GM23338 (cell line): ENCODE data around the gene AGAP1. TPM values are rescaled to one million over a fixed set of nuclear protein-coding genes. Genes with fewer than 3 reads are reported as not detected.

Experiments
- ATAC-seq: fragments of 200-7000 bp; cut with Tn5 transposase; 3 replicates; pipeline ENCODE4 v1.9.1; 2020
- DNase-seq: peaks from one replicate; pipeline ENCODE4 v3.0.0-alpha.2; 2015; ENCODE audit warnings: low spot score
- H2AFZ ChIP-seq: fragments of 200-600 bp; sonication (generic); 2 replicates; pipeline ENCODE4 v1.8.0; 2016; ENCODE audit warnings: antibody characterized with exemption, mild to moderate bottlenecking, moderate library complexity
- H3F3A ChIP-seq: fragments of 200-600 bp; sonication (generic); replicated peaks from 2 replicates; pipeline ENCODE4 v1.8.0; 2017; ENCODE audit warnings: antibody characterized with exemption, mixed run types, low read depth
- H3K27ac ChIP-seq: fragments of 200-600 bp; sonication (generic); 2 replicates; pipeline ENCODE4 v1.6.1; 2016; ENCODE audit warnings: low read depth
- H3K27me3 ChIP-seq: fragments of 200-600 bp; sonication (generic); 2 replicates; pipeline ENCODE4 v1.8.0; 2016; ENCODE audit warnings: mild to moderate bottlenecking, mixed run types, moderate library complexity; ENCODE audit not compliant: insufficient read depth
- H3K36me3 ChIP-seq: fragments of 200-600 bp; sonication (generic); 2 replicates; pipeline ENCODE4 v1.8.0; 2016; ENCODE audit warnings: mild to moderate bottlenecking; ENCODE audit not compliant: insufficient read depth
- H3K4me1 ChIP-seq: fragments of 200-600 bp; sonication (generic); 2 replicates; pipeline ENCODE4 v1.8.0; 2016; ENCODE audit warnings: mild to moderate bottlenecking, moderate library complexity; ENCODE audit not compliant: insufficient read depth
- H3K4me2 ChIP-seq: fragments of 200-600 bp; sonication (generic); 2 replicates; pipeline ENCODE4 v1.7.1; 2017; ENCODE audit warnings: mixed run types
- H3K4me3 ChIP-seq: fragments of 200-600 bp; sonication (generic); 2 replicates; pipeline ENCODE4 v1.6.1; 2016; ENCODE audit warnings: mixed run types
- H3K79me2 ChIP-seq: fragments of 200-600 bp; sonication (generic); replicated peaks from 2 replicates; pipeline ENCODE4 v1.8.0; 2017; ENCODE audit warnings: mild to moderate bottlenecking; ENCODE audit not compliant: insufficient read depth
- H3K9me2 ChIP-seq: fragments of 200-600 bp; sonication (generic); 2 replicates; pipeline ENCODE4 v1.8.0; 2017; ENCODE audit not compliant: insufficient read depth
- H4K20me1 ChIP-seq: fragments of 200-600 bp; sonication (generic); replicated peaks from 2 replicates; pipeline ENCODE4 v1.8.0; 2017; ENCODE audit warnings: mild to moderate bottlenecking; ENCODE audit not compliant: insufficient read depth
- H3K27ac Mint-ChIP-seq: 2 replicates; pipeline ENCODE4 v1.8.0; 2020; ENCODE audit warnings: inconsistent platforms, mild to moderate bottlenecking, moderate library complexity, mixed read lengths
- H3K27me3 Mint-ChIP-seq: 3 replicates; pipeline ENCODE4 v1.8.0; 2022; ENCODE audit warnings: low read depth, mild to moderate bottlenecking, moderate library complexity, mixed read lengths, inconsistent platforms; ENCODE audit not compliant: insufficient read depth, poor library complexity
- H3K36me3 Mint-ChIP-seq: 3 replicates; pipeline ENCODE4 v1.8.0; 2021; ENCODE audit warnings: low read depth, mild to moderate bottlenecking, inconsistent platforms, moderate library complexity, mixed read lengths
- H3K4me1 Mint-ChIP-seq: 3 replicates; pipeline ENCODE4 v1.8.0; 2020; ENCODE audit warnings: mild to moderate bottlenecking, inconsistent platforms, mixed read lengths
- H3K4me3 Mint-ChIP-seq: 3 replicates; pipeline ENCODE4 v1.8.0; 2021; ENCODE audit warnings: moderate library complexity, mild to moderate bottlenecking, inconsistent platforms, mixed read lengths
- H3K9me3 Mint-ChIP-seq: 3 replicates; pipeline ENCODE4 v1.8.0; 2020; ENCODE audit warnings: moderate library complexity, mild to moderate bottlenecking, inconsistent platforms, mixed read lengths
- CREB1 ChIP-seq: fragments of 250-450 bp; sonication (Bioruptor Pico); IDR thresholded peaks from 2 replicates; pipeline ENCODE4 v1.5.0; 2020; ENCODE audit warnings: low read depth, mild to moderate bottlenecking, moderate library complexity
- CTCF ChIP-seq, 2 experiments: fragments of 200-600 bp in 1 of 2; sonication (generic) in 1 of 2; conservative IDR thresholded peaks; 2 replicates each; pipeline versions ENCODE4 v1.5.1 to v1.6.1; 2016 to 2017; ENCODE audit warnings: antibody characterized with exemption in 2 of 2, low read depth in 2 of 2, mild to moderate bottlenecking in 2 of 2, moderate library complexity in 1 of 2
- EZH2 ChIP-seq: fragments of 200-600 bp; sonication (generic); IDR thresholded peaks from one replicate; pipeline ENCODE4 v1.8.0; 2017; ENCODE audit warnings: antibody characterized with exemption, mild to moderate bottlenecking, low read depth; ENCODE audit not compliant: unreplicated experiment
- EZH2phosphoT487 ChIP-seq: fragments of 200-600 bp; sonication (generic); IDR thresholded peaks from one replicate; pipeline ENCODE4 v1.8.1; 2018; ENCODE audit warnings: antibody characterized with exemption; ENCODE audit not compliant: unreplicated experiment
- JUNB ChIP-seq: IDR thresholded peaks from one replicate; pipeline ENCODE4 v1.6.1; 2016; ENCODE audit warnings: antibody characterized with exemption; ENCODE audit not compliant: unreplicated experiment
- NANOG ChIP-seq: IDR thresholded peaks from 2 replicates; pipeline ENCODE4 v1.6.1; 2016; ENCODE audit warnings: antibody characterized with exemption, borderline replicate concordance
- STAT1 ChIP-seq: IDR thresholded peaks from one replicate; pipeline ENCODE4 v1.6.1; 2016; ENCODE audit warnings: antibody characterized with exemption; ENCODE audit not compliant: unreplicated experiment
- ZNF114 ChIP-seq: fragments of 250-450 bp; sonication (Bioruptor Pico); IDR thresholded peaks from 2 replicates; pipeline ENCODE4 v1.5.0; 2020; ENCODE audit warnings: mild to moderate bottlenecking, moderate library complexity
- polyA plus RNA-seq: library from polyadenylated mRNA; unstranded; fragments of >200 nt; fragmentation: Nextera tagmentation; extraction: Ambion mirVana; gene quantifications from 2 replicates; pipeline ENCODE4 v1.2.1, GENCODE V29; 2016
- total RNA-seq: library from RNA; depleted of rRNA; stranded (reverse); fragments of >200 nt; shearing (Covaris generic); gene quantifications from 2 replicates; pipeline ENCODE4 v1.2.3, GENCODE V29; 2014
- TF ChIP-seq, protein P1 (sequence below): IDR thresholded peaks from one replicate; pipeline ENCODE4 v1.6.1; 2018; ENCODE audit warnings: antibody characterized with exemption; ENCODE audit not compliant: unreplicated experiment

The AGAP1 gene
- total and polyA plus RNA-seq, 2 experiments from 2014 or later = 13.3 to 27.9 TPM

DNA sequence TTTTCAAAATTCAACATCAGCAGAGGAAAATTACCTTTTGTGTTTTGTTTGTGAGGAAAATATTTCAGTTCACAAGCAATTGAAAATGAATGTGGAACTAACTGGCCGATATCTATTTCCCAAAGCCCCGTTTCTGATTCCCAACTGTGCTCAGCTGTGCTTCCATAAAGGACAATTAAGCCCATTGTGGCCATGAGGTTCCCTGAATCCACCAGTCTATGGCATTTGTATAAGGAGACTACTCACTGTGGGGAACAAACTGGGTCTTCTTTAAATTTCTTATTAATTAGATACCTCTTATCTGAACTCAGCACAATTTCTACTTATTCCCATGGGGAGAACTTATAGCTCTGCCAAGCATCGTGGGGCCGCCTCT is 31.4 kb upstream of the AGAP1 start:
- H3K4me3 Mint-ChIP-seq = no peak overlapping the region
- no peaks in the 10 kb centered on the region for H4K20me1 ChIP-seq
- H3K4me1 Mint-ChIP-seq = no peaks in the 10 kb centered on the region
- no peaks in the 10 kb centered on the region for H3F3A ChIP-seq
- no peak overlapping the region for H3K4me3 ChIP-seq
- no peaks in the 10 kb centered on the region for H3K36me3 ChIP-seq
- no peaks in the 10 kb centered on the region for H3K36me3 Mint-ChIP-seq
- TF ChIP-seq NANOG = no peak
- no peak for TF ChIP-seq CTCF (conservative IDR thresholded peaks at IDR 0.05; ENCODE audit: low read depth in 2 of 2)
- H3K27me3 ChIP-seq = no peaks in the 10 kb centered on the region
- no peak overlapping the region for H3K27ac ChIP-seq
- H3K9me3 Mint-ChIP-seq = no peaks in the 10 kb centered on the region
- no peaks in the 10 kb centered on the region; the same call in 1 of the 2 replicates for H3K9me2 ChIP-seq
- ATAC-seq (no peak), DNase-seq (no peak)
- H3K27ac Mint-ChIP-seq = no peak overlapping the region
- no peak overlapping the region for H3K4me2 ChIP-seq
- H3K79me2 ChIP-seq = no peaks in the 10 kb centered on the region
- no peaks in the 10 kb centered on the region for H3K4me1 ChIP-seq
- peaks cover 6% of the 10 kb centered on the region for H3K27me3 Mint-ChIP-seq
- H2AFZ ChIP-seq = no peak overlapping the region

DNA sequence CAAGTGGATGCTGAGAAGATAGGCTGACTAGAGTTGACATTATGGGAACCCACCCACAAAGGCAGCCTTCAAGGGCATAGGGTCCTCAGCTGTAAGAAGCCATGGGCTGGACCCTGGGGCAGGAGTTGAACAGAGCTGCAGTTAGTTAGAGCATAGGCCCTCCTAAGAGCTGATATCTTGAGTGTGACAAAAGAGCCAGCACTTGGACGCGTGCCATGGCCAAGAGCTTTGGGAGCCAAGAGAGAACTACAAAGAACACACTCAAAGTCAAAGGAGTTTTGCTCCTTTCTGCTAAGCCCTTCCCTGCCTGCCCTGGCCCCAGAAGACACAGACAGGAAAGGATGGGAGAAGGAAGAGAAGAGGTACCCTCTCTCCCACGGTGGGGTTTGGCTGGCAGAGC is 29.9 kb upstream of the AGAP1 start:
- Histone ChIP-seq H4K20me1 (no peaks in the 10 kb centered on the region), H3K36me3 (no peaks in the 10 kb centered on the region), H3K4me2 (no peak overlapping the region), H3K27ac (no peak overlapping the region), H3K79me2 (no peaks in the 10 kb centered on the region), H3K4me3 (no peak overlapping the region), H3K4me1 (no peaks in the 10 kb centered on the region), H3K9me2 (no peaks in the 10 kb centered on the region; the same call in 1 of the 2 replicates), H3F3A (no peaks in the 10 kb centered on the region), H2AFZ (no peak overlapping the region), H3K27me3 (no peaks in the 10 kb centered on the region)
- H3K9me3 Mint-ChIP-seq = no peaks in the 10 kb centered on the region
- ATAC-seq (no peak), DNase-seq (no peak)
- no peak overlapping the region for H3K27ac Mint-ChIP-seq
- no peaks in the 10 kb centered on the region for H3K36me3 Mint-ChIP-seq
- H3K4me1 Mint-ChIP-seq = peaks cover 4% of the 10 kb centered on the region; the same call in 2 of the 3 replicates
- peaks cover 6% of the 10 kb centered on the region for H3K27me3 Mint-ChIP-seq
- H3K4me3 Mint-ChIP-seq = no peak overlapping the region
- TF ChIP-seq ZNF114 (CRISPR knock-in tag) = no peak
- TF ChIP-seq NANOG = no peak
- TF ChIP-seq, protein P1, sequence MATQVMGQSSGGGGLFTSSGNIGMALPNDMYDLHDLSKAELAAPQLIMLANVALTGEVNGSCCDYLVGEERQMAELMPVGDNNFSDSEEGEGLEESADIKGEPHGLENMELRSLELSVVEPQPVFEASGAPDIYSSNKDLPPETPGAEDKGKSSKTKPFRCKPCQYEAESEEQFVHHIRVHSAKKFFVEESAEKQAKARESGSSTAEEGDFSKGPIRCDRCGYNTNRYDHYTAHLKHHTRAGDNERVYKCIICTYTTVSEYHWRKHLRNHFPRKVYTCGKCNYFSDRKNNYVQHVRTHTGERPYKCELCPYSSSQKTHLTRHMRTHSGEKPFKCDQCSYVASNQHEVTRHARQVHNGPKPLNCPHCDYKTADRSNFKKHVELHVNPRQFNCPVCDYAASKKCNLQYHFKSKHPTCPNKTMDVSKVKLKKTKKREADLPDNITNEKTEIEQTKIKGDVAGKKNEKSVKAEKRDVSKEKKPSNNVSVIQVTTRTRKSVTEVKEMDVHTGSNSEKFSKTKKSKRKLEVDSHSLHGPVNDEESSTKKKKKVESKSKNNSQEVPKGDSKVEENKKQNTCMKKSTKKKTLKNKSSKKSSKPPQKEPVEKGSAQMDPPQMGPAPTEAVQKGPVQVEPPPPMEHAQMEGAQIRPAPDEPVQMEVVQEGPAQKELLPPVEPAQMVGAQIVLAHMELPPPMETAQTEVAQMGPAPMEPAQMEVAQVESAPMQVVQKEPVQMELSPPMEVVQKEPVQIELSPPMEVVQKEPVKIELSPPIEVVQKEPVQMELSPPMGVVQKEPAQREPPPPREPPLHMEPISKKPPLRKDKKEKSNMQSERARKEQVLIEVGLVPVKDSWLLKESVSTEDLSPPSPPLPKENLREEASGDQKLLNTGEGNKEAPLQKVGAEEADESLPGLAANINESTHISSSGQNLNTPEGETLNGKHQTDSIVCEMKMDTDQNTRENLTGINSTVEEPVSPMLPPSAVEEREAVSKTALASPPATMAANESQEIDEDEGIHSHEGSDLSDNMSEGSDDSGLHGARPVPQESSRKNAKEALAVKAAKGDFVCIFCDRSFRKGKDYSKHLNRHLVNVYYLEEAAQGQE = no peak

DNA sequence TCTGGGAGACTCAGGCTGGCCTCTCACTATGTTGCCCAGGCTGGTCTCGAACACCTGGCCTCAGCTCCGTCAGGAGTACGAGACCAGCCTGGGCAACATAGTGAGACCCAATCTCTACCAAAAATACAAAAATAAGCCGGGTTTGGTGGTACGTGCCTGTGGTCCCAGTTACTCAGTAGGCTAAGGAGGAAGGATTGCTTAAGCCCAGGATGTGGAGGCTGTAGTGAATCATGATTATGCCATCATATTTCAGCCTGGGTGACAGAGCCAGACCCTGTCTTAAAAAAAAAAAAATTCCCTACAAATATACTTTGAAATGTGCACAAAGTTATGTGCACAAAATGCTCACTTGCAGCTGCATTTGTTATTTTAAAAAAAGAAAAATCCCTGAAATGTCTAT is 26.3 kb upstream of the AGAP1 start:
- Histone ChIP-seq H2AFZ (no peak overlapping the region), H3K4me3 (no peak overlapping the region), H3K4me2 (no peak overlapping the region), H3K27me3 (no peaks in the 10 kb centered on the region), H4K20me1 (no peaks in the 10 kb centered on the region), H3K79me2 (no peaks in the 10 kb centered on the region), H3F3A (no peaks in the 10 kb centered on the region), H3K27ac (no peak overlapping the region), H3K36me3 (no peaks in the 10 kb centered on the region), H3K9me2 (no peaks in the 10 kb centered on the region; the same call in 1 of the 2 replicates), H3K4me1 (no peaks in the 10 kb centered on the region)
- Mint-ChIP-seq H3K4me1 (peaks cover 11% of the 10 kb centered on the region; the same call in 2 of the 3 replicates), H3K27me3 (peaks cover 8% of the 10 kb centered on the region), H3K4me3 (no peak overlapping the region), H3K36me3 (no peaks in the 10 kb centered on the region), H3K9me3 (no peaks in the 10 kb centered on the region), H3K27ac (no peak overlapping the region)
- DNase-seq (no peak), ATAC-seq (no peak)
- TF ChIP-seq CREB1 (CRISPR knock-in tag) (no peak), NANOG (no peak), EZH2phosphoT487 (no peak), CTCF (conservative IDR thresholded peaks at IDR 0.05; ENCODE audit: low read depth in 2 of 2) (no peak), JUNB (no peak), STAT1 (no peak), EZH2 (no peak), ZNF114 (CRISPR knock-in tag) (no peak)
